Measurements from ENCODE around the gene ARF3.

DNA sequence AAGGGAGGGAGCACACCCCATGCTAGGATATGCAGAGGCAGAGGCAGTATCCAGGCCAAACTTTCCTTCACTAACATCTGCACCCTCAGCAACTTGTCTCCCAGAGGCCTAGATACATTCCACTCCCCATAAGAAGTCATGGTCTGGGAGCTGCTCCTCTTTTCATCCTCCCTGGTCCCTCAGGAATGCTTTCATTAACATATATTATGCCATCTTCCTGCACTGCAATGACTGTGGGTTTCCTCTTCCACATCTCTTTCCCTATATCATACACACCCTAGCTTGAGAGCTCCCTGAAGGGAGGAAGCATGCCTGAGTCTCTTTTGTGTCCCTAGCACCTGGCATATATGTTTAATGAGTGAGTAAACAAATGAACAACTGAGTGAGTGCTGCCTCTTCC is 33.3 kb upstream of the ARF3 start:
- no peak for TF ChIP-seq YY1 (IDR thresholded peaks at IDR 0.05)
- no peak for TF ChIP-seq HNF4A (conservative IDR thresholded peaks at IDR 0.05)
- TF ChIP-seq, protein P1, sequence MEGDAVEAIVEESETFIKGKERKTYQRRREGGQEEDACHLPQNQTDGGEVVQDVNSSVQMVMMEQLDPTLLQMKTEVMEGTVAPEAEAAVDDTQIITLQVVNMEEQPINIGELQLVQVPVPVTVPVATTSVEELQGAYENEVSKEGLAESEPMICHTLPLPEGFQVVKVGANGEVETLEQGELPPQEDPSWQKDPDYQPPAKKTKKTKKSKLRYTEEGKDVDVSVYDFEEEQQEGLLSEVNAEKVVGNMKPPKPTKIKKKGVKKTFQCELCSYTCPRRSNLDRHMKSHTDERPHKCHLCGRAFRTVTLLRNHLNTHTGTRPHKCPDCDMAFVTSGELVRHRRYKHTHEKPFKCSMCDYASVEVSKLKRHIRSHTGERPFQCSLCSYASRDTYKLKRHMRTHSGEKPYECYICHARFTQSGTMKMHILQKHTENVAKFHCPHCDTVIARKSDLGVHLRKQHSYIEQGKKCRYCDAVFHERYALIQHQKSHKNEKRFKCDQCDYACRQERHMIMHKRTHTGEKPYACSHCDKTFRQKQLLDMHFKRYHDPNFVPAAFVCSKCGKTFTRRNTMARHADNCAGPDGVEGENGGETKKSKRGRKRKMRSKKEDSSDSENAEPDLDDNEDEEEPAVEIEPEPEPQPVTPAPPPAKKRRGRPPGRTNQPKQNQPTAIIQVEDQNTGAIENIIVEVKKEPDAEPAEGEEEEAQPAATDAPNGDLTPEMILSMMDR (IDR thresholded peaks at IDR 0.05; ENCODE audit: low read depth, low read length, missing input control): no peak
- no peak for TF ChIP-seq EGR1 (IDR thresholded peaks at IDR 0.05; ENCODE audit: low read depth in 2 of 2)
- TF ChIP-seq RAD21 (IDR thresholded peaks at IDR 0.05): no peak
- TF ChIP-seq, protein P2, sequence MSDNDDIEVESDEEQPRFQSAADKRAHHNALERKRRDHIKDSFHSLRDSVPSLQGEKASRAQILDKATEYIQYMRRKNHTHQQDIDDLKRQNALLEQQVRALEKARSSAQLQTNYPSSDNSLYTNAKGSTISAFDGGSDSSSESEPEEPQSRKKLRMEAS (IDR thresholded peaks at IDR 0.05): no peak
- TF ChIP-seq HNF4G (IDR thresholded peaks at IDR 0.05): no peak
- TF ChIP-seq SP1 (IDR thresholded peaks at IDR 0.05): no peak
- TF ChIP-seq, protein P3, sequence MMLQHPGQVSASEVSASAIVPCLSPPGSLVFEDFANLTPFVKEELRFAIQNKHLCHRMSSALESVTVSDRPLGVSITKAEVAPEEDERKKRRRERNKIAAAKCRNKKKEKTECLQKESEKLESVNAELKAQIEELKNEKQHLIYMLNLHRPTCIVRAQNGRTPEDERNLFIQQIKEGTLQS (IDR thresholded peaks at IDR 0.05): no peak
- TF ChIP-seq, protein P4, sequence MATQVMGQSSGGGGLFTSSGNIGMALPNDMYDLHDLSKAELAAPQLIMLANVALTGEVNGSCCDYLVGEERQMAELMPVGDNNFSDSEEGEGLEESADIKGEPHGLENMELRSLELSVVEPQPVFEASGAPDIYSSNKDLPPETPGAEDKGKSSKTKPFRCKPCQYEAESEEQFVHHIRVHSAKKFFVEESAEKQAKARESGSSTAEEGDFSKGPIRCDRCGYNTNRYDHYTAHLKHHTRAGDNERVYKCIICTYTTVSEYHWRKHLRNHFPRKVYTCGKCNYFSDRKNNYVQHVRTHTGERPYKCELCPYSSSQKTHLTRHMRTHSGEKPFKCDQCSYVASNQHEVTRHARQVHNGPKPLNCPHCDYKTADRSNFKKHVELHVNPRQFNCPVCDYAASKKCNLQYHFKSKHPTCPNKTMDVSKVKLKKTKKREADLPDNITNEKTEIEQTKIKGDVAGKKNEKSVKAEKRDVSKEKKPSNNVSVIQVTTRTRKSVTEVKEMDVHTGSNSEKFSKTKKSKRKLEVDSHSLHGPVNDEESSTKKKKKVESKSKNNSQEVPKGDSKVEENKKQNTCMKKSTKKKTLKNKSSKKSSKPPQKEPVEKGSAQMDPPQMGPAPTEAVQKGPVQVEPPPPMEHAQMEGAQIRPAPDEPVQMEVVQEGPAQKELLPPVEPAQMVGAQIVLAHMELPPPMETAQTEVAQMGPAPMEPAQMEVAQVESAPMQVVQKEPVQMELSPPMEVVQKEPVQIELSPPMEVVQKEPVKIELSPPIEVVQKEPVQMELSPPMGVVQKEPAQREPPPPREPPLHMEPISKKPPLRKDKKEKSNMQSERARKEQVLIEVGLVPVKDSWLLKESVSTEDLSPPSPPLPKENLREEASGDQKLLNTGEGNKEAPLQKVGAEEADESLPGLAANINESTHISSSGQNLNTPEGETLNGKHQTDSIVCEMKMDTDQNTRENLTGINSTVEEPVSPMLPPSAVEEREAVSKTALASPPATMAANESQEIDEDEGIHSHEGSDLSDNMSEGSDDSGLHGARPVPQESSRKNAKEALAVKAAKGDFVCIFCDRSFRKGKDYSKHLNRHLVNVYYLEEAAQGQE (IDR thresholded peaks at IDR 0.05): no peak
- TF ChIP-seq, protein P5, sequence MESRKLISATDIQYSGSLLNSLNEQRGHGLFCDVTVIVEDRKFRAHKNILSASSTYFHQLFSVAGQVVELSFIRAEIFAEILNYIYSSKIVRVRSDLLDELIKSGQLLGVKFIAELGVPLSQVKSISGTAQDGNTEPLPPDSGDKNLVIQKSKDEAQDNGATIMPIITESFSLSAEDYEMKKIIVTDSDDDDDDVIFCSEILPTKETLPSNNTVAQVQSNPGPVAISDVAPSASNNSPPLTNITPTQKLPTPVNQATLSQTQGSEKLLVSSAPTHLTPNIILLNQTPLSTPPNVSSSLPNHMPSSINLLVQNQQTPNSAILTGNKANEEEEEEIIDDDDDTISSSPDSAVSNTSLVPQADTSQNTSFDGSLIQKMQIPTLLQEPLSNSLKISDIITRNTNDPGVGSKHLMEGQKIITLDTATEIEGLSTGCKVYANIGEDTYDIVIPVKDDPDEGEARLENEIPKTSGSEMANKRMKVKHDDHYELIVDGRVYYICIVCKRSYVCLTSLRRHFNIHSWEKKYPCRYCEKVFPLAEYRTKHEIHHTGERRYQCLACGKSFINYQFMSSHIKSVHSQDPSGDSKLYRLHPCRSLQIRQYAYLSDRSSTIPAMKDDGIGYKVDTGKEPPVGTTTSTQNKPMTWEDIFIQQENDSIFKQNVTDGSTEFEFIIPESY (IDR thresholded peaks at IDR 0.05): no peak
